Measurements from ENCODE around the gene MED12L.

Gene MED12L

DNA sequence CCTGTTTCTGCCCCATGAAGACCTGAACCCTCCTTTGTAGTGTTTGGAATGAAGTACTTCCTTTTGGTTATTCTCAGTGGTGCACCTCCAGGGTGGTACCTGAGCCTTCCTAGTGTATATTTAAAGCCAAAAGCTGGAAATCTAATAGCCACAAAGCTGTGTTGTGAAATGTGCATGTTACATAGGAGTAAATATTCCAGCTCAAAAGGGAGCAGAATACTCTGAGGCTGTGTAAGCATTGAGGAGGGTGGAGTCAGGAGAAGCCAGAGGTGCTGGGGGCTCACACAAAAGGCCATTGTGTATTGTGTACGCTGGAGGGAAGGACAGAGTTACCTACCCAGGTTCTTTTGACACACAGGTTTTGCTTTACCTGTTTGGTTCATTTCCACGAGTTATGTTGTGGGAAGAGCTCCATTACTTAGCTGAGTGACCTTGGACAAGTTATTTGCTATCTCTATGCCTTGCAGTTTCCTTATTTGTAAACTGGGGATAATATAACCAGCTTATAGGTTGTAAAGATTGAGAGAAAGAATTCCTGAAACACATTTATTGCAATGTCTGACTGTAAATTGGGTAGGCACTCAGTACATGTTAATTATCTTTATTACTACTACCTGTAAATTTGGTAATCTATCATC lies 92.9 kb downstream of the MED12L start (continued):
- TF ChIP-seq, protein P1, sequence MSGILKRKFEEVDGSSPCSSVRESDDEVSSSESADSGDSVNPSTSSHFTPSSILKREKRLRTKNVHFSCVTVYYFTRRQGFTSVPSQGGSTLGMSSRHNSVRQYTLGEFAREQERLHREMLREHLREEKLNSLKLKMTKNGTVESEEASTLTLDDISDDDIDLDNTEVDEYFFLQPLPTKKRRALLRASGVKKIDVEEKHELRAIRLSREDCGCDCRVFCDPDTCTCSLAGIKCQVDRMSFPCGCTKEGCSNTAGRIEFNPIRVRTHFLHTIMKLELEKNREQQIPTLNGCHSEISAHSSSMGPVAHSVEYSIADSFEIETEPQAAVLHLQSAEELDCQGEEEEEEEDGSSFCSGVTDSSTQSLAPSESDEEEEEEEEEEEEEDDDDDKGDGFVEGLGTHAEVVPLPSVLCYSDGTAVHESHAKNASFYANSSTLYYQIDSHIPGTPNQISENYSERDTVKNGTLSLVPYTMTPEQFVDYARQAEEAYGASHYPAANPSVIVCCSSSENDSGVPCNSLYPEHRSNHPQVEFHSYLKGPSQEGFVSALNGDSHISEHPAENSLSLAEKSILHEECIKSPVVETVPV (CRISPR knock-in tag; IDR thresholded peaks at IDR 0.05): no peak

DNA sequence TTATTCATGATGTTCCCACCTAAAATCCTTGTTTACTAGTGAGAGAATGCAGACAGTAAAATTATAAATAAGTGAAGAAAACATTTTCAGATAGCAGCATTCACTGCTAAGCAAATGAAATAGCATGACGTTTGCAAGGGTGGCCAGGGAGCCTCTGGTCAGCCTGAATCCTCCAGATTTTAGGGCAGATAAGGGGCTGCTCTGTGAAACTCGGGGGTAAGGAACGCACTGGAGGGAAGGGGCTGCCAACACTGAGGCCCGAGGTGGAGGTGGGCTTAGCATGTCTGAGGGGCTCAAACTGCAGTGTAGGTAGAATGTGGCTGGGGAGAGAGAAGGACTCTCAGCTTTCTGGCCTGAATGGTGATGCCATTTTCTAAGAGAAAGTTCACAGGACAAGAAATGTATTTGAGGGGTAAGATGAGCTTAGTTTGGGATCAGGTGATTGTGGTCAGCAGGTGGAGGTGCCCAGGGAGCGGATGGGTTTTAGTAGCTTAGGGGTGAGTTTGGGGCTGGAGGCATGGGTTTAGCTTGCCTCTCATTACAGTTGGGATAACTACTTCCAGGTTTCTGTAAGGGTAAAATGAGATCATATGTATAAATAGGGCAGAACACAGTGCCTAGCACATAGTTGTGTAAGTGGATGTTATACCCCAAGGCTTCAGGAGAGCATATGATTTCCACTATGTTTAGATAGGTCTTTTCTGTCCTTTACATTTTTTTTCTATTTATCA lies 97.0 kb downstream of the MED12L start:
- TF ChIP-seq ISL1 (CRISPR knock-in tag; IDR thresholded peaks at IDR 0.05) (no peak), RARB (CRISPR knock-in tag; IDR thresholded peaks at IDR 0.05) (no peak), ARNTL (CRISPR knock-in tag; IDR thresholded peaks at IDR 0.05; ENCODE audit: borderline replicate concordance, low read depth) (no peak), CSDC2 (CRISPR knock-in tag; IDR thresholded peaks at IDR 0.05) (no peak), ZC3H10 (CRISPR knock-in tag; IDR thresholded peaks at IDR 0.05) (no peak), ZFP3 (CRISPR knock-in tag; IDR thresholded peaks at IDR 0.05) (no peak), SNAI2 (CRISPR knock-in tag; IDR thresholded peaks at IDR 0.05) (no peak), ZNF8 (CRISPR knock-in tag; IDR thresholded peaks at IDR 0.05) (no peak), GLIS3 (CRISPR knock-in tag; IDR thresholded peaks at IDR 0.05) (no peak), ZNF70 (CRISPR knock-in tag; IDR thresholded peaks at IDR 0.05) (no peak), TOX (CRISPR knock-in tag; IDR thresholded peaks at IDR 0.05; ENCODE audit: borderline replicate concordance) (no peak), ZFP30 (CRISPR knock-in tag; IDR thresholded peaks at IDR 0.05) (no peak), ZNF565 (CRISPR knock-in tag; conservative IDR thresholded peaks at IDR 0.05; ENCODE audit: low read depth) (no peak)
- TF ChIP-seq, protein P1 (CRISPR knock-in tag; IDR thresholded peaks at IDR 0.05): no peak
- TF ChIP-seq, protein P2, sequence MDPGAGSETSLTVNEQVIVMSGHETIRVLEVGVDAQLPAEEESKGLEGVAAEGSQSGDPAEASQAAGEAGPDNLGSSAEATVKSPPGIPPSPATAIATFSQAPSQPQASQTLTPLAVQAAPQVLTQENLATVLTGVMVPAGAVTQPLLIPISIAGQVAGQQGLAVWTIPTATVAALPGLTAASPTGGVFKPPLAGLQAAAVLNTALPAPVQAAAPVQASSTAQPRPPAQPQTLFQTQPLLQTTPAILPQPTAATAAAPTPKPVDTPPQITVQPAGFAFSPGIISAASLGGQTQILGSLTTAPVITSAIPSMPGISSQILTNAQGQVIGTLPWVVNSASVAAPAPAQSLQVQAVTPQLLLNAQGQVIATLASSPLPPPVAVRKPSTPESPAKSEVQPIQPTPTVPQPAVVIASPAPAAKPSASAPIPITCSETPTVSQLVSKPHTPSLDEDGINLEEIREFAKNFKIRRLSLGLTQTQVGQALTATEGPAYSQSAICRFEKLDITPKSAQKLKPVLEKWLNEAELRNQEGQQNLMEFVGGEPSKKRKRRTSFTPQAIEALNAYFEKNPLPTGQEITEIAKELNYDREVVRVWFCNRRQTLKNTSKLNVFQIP (CRISPR knock-in tag; IDR thresholded peaks at IDR 0.05; ENCODE audit: borderline replicate concordance, low read depth): no peak
- TF ChIP-seq, protein P3, sequence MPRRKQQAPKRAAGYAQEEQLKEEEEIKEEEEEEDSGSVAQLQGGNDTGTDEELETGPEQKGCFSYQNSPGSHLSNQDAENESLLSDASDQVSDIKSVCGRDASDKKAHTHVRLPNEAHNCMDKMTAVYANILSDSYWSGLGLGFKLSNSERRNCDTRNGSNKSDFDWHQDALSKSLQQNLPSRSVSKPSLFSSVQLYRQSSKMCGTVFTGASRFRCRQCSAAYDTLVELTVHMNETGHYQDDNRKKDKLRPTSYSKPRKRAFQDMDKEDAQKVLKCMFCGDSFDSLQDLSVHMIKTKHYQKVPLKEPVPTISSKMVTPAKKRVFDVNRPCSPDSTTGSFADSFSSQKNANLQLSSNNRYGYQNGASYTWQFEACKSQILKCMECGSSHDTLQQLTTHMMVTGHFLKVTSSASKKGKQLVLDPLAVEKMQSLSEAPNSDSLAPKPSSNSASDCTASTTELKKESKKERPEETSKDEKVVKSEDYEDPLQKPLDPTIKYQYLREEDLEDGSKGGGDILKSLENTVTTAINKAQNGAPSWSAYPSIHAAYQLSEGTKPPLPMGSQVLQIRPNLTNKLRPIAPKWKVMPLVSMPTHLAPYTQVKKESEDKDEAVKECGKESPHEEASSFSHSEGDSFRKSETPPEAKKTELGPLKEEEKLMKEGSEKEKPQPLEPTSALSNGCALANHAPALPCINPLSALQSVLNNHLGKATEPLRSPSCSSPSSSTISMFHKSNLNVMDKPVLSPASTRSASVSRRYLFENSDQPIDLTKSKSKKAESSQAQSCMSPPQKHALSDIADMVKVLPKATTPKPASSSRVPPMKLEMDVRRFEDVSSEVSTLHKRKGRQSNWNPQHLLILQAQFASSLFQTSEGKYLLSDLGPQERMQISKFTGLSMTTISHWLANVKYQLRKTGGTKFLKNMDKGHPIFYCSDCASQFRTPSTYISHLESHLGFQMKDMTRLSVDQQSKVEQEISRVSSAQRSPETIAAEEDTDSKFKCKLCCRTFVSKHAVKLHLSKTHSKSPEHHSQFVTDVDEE (CRISPR knock-in tag; IDR thresholded peaks at IDR 0.05): no peak
- TF ChIP-seq, protein P4, sequence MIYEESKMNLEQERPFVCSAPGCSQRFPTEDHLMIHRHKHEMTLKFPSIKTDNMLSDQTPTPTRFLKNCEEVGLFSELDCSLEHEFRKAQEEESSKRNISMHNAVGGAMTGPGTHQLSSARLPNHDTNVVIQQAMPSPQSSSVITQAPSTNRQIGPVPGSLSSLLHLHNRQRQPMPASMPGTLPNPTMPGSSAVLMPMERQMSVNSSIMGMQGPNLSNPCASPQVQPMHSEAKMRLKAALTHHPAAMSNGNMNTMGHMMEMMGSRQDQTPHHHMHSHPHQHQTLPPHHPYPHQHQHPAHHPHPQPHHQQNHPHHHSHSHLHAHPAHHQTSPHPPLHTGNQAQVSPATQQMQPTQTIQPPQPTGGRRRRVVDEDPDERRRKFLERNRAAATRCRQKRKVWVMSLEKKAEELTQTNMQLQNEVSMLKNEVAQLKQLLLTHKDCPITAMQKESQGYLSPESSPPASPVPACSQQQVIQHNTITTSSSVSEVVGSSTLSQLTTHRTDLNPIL (CRISPR knock-in tag; IDR thresholded peaks at IDR 0.05; ENCODE audit: low read depth): no peak
- no peak for ATAC-seq

DNA sequence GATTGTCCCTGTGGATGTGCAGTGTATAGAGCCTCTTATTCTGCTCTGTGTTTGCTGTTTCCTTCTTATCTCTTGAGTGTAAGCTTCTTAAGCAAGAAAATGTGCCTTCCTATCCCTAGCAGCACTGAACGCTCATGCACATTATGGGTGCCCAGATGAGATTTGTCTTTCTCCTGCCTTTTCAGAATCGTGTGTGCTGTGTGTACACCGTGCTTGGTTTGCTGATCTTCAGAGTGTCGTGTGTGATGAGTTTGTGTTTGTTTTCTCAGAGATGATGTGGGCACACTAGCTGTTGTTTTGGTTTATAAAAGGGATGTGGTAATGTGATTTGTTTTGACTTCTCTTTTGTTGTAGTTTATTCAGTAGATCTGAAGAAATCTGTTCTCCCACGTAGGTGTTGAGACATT lies 97.8 kb downstream of the MED12L start:
- ATAC-seq: no peak
- TF ChIP-seq PPARA (CRISPR knock-in tag; IDR thresholded peaks at IDR 0.05; ENCODE audit: borderline replicate concordance): no peak
- TF ChIP-seq SNAI2 (CRISPR knock-in tag; IDR thresholded peaks at IDR 0.05): no peak
- TF ChIP-seq ZFP30 (CRISPR knock-in tag; IDR thresholded peaks at IDR 0.05): no peak
- TF ChIP-seq BACH2 (CRISPR knock-in tag; IDR thresholded peaks at IDR 0.05; ENCODE audit: borderline replicate concordance): no peak
- TF ChIP-seq, protein P1 (CRISPR knock-in tag; IDR thresholded peaks at IDR 0.05): no peak
- TF ChIP-seq ZNF70 (CRISPR knock-in tag; IDR thresholded peaks at IDR 0.05): no peak
- TF ChIP-seq ISL1 (CRISPR knock-in tag; IDR thresholded peaks at IDR 0.05): no peak
- no peak for TF ChIP-seq OSR1 (CRISPR knock-in tag; IDR thresholded peaks at IDR 0.05)
